ENCODE results near the gene LDHAL6A.

Gene LDHAL6A

DNA sequence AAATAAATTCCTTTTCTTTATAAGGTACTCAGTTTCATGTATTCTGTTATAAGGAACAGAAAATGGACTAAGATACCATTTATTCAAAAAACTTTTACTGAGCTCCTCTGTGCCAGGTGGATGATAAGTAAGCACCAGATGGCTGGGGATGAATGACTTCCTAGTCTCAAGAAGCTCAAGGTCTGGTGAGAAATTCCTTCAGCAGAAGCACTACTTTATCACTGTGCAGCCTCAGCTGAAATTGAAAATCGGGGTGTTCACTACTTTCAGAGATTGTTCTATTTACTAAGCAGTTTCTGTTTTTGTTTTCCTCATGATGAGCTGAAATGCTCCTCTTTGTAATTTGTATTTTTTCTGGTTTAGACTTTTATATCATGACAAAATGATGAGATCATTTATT lies 7.8 kb downstream of the LDHAL6A start:
- Mint-ChIP-seq H3K36me3 (ENCODE audit: low read depth) (no peaks in the 10 kb centered on the region), H3K9me3 (no peaks in the 10 kb centered on the region), H3K27me3 (ENCODE audit: low read depth) (peaks cover 2% of the 10 kb centered on the region), H3K4me1 (ENCODE audit: low read depth) (peaks cover 2% of the 10 kb centered on the region), H3K27ac (no peak overlapping the region), H3K4me3 (no peak overlapping the region)
- no peak for DNase-seq (ENCODE audit: low spot score)

DNA sequence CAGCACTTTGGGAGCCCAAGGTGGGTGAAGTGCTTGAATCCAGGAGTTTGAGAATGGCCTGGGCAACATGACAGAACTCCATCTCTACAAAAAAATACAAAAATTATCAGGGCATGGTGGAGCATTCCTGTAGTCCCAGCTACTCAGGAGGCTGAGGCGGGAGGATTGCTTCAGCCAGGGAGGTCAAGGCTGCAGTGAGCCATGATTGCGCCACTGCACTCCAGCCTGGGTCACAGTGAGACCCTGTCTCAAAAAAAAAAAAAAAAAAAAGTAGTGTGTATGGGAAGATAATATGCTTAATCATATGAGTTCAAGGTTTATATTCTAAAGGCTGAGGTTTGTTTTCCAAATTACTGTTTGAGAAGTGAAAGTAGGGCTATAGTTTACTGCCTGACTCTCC lies 10.7 kb downstream of the LDHAL6A start:
- no peak overlapping the region for H3K4me3 Mint-ChIP-seq
- H3K9me3 Mint-ChIP-seq = no peaks in the 10 kb centered on the region
- no peaks in the 10 kb centered on the region for H3K27me3 Mint-ChIP-seq (ENCODE audit: low read depth)
- no peak for DNase-seq (ENCODE audit: low spot score)
- H3K4me1 Mint-ChIP-seq (ENCODE audit: low read depth) = peaks cover 2% of the 10 kb centered on the region
- no peak overlapping the region for H3K27ac Mint-ChIP-seq
- H3K36me3 Mint-ChIP-seq (ENCODE audit: low read depth) = no peaks in the 10 kb centered on the region

DNA sequence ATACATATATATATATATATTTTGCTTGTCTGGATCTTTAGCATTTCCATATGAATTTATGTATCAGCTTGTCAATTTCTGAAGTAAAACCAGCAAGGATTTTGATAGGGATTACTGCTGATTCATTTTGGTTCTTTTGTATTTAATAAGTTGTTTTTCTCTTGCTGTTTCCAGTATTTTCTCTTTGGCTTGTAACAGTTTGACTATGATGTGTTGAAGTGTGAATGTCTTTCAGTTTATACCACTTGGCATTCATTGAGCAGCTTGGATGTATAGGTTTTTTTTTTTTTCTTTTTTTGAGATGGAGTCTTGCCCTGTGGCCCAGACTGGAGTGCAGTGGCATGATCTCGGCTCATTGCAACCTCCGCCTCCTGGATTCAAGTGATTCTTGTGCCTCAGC lies 12.4 kb downstream of the LDHAL6A start:
- no peak for DNase-seq (ENCODE audit: low spot score)
- no peaks in the 10 kb centered on the region for H3K27me3 Mint-ChIP-seq (ENCODE audit: low read depth)
- no peaks in the 10 kb centered on the region for H3K9me3 Mint-ChIP-seq
- H3K4me1 Mint-ChIP-seq (ENCODE audit: low read depth) = peaks cover 2% of the 10 kb centered on the region
- H3K27ac Mint-ChIP-seq = no peak overlapping the region
- H3K36me3 Mint-ChIP-seq (ENCODE audit: low read depth) = no peaks in the 10 kb centered on the region
- no peak overlapping the region for H3K4me3 Mint-ChIP-seq

DNA sequence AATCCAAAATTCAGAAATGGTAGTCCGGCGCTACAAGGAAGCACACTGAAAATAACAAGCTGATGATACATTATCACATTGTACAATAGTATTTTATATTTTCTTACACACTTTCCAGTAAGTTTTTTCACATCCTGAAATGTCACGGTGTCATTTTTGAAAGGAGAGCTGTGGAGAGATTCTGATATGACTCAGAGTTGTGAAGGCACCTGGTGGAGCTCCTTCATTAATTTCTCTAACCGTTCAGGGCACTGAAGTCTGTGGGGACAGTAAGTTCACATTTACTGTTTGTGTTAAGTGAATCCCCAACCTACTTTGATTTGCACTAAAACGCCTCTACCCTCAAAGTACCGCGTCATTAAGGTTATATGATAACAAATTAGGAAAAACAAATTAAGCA lies 13.3 kb downstream of the LDHAL6A start:
- Mint-ChIP-seq H3K9me3 (no peaks in the 10 kb centered on the region), H3K4me3 (no peak overlapping the region), H3K27me3 (ENCODE audit: low read depth) (no peaks in the 10 kb centered on the region), H3K27ac (no peak overlapping the region), H3K4me1 (ENCODE audit: low read depth) (no peaks in the 10 kb centered on the region), H3K36me3 (ENCODE audit: low read depth) (peaks cover 2% of the 10 kb centered on the region)
- no peak for DNase-seq (ENCODE audit: low spot score)

DNA sequence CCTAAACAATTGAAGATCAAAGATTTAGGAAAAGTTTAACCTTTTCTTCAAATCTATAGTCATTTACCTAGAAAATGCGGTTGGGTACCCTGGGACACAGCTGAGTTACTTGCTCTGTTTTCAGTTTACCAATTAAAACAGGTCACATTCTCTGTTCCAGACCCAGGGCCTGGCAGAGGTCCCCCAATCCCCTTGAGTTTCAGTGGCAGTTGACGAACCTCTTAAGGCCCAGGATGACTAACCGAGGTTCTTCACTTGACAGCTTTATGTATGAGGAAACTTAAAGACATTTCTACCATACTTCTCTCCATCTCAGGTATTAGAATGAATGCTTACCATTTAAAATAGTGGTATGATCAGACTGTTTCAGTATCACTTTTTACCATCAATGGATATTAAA lies 16.3 kb downstream of the LDHAL6A start:
- Mint-ChIP-seq H3K27ac (no peak overlapping the region), H3K4me1 (ENCODE audit: low read depth) (no peaks in the 10 kb centered on the region), H3K27me3 (ENCODE audit: low read depth) (no peaks in the 10 kb centered on the region), H3K9me3 (no peaks in the 10 kb centered on the region), H3K36me3 (ENCODE audit: low read depth) (peaks cover 9% of the 10 kb centered on the region), H3K4me3 (no peak overlapping the region)
- DNase-seq (ENCODE audit: low spot score) = no peak

DNA sequence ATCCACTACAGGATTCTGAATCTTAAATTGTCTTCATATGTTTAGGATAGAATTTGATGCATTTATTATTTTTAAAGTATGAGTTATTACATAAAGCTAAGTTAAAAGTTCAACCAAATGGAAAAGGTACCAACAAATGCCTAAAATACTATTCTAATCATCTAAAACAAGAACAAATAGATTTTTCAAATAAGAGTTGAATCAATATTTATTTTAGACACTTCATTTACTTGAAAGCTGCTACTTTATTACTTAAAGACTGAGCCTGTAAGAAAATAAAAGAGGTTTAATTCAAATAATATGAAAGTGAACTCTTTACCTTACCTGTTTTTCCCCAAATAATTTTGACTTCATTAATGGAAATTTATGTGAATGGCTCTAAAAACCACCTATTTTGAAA lies 16.9 kb downstream of the LDHAL6A start:
- H3K4me3 Mint-ChIP-seq = no peak overlapping the region
- H3K27me3 Mint-ChIP-seq (ENCODE audit: low read depth) = no peaks in the 10 kb centered on the region
- no peak for DNase-seq (ENCODE audit: low spot score)
- no peaks in the 10 kb centered on the region for H3K4me1 Mint-ChIP-seq (ENCODE audit: low read depth)
- no peak overlapping the region for H3K27ac Mint-ChIP-seq
- no peaks in the 10 kb centered on the region for H3K9me3 Mint-ChIP-seq
- H3K36me3 Mint-ChIP-seq (ENCODE audit: low read depth) = peaks cover 12% of the 10 kb centered on the region

DNA sequence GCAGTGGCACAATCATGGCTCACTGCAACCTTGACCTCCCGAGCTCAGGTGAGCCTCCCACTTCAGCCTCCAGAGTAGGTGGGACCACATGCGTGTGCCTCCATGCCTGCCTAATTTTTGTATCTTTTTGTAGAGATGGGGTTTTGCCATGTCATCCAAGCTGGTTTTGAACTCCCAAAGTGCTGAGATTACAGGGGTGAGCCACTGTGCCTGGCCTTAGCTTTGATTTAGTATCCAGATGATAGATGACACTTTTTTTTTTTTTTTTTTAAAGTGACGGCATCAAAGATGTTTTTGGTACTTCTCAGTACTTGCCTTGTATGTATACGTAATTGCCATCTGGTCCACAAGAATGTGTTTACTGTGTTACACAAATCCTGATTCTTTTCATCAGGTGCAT lies 23.4 kb downstream of the LDHAL6A start:
- DNase-seq (ENCODE audit: low spot score) = no peak
- no peaks in the 10 kb centered on the region for H3K9me3 Mint-ChIP-seq
- no peaks in the 10 kb centered on the region for H3K27me3 Mint-ChIP-seq (ENCODE audit: low read depth)
- peaks cover 62% of the 10 kb centered on the region for H3K36me3 Mint-ChIP-seq (ENCODE audit: low read depth)
- H3K4me3 Mint-ChIP-seq = no peak overlapping the region
- no peak overlapping the region for H3K27ac Mint-ChIP-seq
- no peaks in the 10 kb centered on the region for H3K4me1 Mint-ChIP-seq (ENCODE audit: low read depth)

DNA sequence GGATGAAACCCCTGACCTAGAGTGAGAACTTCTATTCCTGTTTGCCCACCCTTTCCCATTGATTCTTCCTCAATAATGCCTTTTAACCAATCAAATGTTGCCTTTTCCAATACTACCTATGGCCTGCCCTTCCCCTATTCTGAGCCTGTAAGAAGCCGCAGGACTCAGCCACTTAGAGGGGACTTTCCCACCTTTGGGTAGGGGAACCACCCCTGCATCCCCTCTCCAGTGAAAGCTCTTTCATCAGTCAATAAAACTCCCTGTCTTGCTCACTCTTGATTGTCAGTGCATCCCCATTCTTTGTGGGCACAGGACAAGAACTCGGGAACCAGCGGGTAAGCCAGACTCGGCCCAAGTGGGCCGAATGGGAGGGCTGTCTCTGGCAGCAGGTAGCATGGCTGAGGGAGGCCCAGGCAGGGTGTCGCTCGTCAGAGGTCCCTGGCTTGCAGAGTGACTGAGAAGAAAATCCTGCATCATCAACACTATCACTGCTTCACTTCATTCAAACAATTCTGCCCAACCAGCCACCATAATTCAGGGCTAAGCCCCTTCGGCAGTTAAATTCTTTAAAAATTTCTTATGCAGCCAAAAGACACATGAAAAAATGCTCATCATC lies 30.4 kb downstream of the LDHAL6A start:
- H3K27ac Mint-ChIP-seq = no peak overlapping the region
- peaks cover 53% of the 10 kb centered on the region for H3K36me3 Mint-ChIP-seq (ENCODE audit: low read depth)
- DNase-seq (ENCODE audit: low spot score) = no peak
- H3K9me3 Mint-ChIP-seq = no peaks in the 10 kb centered on the region
- H3K27me3 Mint-ChIP-seq (ENCODE audit: low read depth) = no peaks in the 10 kb centered on the region
- no peak overlapping the region for H3K4me3 Mint-ChIP-seq
- H3K4me1 Mint-ChIP-seq (ENCODE audit: low read depth) = no peaks in the 10 kb centered on the region

DNA sequence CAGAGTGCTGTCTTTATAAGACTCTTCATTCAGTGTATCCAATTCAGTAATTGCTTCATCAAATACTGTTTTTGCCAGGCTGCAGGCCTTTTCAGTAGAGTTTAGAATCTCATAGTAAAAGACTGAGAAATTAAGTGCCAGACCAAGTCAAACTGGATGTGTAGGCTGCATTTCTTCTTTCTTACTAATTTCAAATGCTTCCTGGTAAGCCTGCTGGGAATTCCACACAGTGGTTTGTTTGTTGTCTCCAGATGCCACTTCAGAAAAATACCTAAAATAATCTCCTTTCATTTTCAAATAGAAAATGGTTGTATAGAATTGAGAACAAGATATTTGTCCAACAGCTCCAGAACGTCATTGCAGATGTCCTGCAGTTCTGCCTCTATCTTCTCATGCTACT lies 34.7 kb downstream of the LDHAL6A start:
- H3K9me3 Mint-ChIP-seq = no peaks in the 10 kb centered on the region
- H3K36me3 Mint-ChIP-seq (ENCODE audit: low read depth) = peaks cover 24% of the 10 kb centered on the region
- no peak overlapping the region for H3K4me3 Mint-ChIP-seq
- H3K4me1 Mint-ChIP-seq (ENCODE audit: low read depth) = no peaks in the 10 kb centered on the region
- no peaks in the 10 kb centered on the region for H3K27me3 Mint-ChIP-seq (ENCODE audit: low read depth)
- DNase-seq (ENCODE audit: low spot score) = no peak
- H3K27ac Mint-ChIP-seq = no peak overlapping the region

DNA sequence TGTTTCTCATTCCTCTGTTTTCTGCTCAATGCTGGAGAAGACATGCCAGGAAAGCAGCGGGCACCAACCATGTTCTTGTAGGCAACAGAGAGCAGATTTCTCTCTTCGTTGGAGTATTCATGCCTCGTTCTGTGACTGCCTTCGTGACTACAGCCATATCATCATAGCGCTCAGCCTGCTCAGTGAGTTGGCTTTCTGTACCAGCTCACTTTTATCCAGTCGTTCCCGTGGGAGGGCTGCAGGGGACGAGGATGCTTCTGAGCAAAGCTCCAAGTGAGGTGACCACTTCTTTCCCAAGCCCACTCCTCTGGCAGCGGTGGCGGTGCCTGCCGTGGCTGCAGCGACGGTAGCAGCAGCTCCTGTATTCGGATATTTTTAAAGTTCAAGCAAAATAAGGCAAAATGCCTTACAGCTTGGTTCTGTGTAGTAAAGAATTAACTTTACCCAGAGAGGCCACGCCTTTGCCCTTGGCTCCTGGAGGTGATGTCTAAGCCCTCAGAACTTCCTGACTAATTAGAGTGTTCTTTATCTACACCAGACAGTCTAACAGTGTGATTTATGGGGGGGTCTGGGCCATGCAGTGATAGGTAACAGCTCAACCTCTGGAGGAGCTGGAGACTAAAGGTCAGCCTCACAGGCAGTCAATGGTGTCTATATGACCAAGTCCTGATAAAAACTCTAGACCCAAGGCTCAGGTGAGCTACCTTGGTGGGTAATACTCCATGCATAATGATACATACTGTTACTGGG lies 35.3 kb downstream of the LDHAL6A start:
- DNase-seq (ENCODE audit: low spot score) = no peak

DNA sequence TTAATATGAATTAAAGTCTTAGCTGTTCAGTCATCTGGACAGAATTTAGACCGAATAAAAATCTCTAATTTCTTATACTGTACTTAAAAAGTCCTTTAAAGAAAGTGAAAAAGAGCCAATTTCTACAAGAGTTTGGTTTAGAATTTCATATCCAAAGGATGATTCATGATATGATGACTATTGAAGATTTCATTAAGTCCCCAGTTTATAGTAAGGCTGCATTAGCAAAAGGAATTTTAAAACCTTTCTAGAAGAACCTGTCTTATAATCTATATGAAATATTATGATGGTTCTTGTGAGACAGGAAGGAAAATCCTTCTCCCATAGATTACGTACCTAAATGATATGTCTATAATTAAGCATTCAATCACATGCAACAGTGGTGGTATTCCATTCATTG lies 36.3 kb downstream of the LDHAL6A start:
- DNase-seq (ENCODE audit: low spot score) = no peak
- Mint-ChIP-seq H3K36me3 (ENCODE audit: low read depth) (peaks cover 24% of the 10 kb centered on the region), H3K9me3 (no peaks in the 10 kb centered on the region), H3K27ac (no peak overlapping the region), H3K4me3 (no peak overlapping the region), H3K4me1 (ENCODE audit: low read depth) (no peaks in the 10 kb centered on the region), H3K27me3 (ENCODE audit: low read depth) (no peaks in the 10 kb centered on the region)

More for the DNA sequence above, 35.3 kb downstream of the LDHAL6A start:
- Mint-ChIP-seq H3K27ac (no peak overlapping the region), H3K4me3 (no peak overlapping the region), H3K4me1 (ENCODE audit: low read depth) (no peaks in the 10 kb centered on the region), H3K36me3 (ENCODE audit: low read depth) (peaks cover 24% of the 10 kb centered on the region), H3K9me3 (no peaks in the 10 kb centered on the region), H3K27me3 (ENCODE audit: low read depth) (no peaks in the 10 kb centered on the region)

DNA sequence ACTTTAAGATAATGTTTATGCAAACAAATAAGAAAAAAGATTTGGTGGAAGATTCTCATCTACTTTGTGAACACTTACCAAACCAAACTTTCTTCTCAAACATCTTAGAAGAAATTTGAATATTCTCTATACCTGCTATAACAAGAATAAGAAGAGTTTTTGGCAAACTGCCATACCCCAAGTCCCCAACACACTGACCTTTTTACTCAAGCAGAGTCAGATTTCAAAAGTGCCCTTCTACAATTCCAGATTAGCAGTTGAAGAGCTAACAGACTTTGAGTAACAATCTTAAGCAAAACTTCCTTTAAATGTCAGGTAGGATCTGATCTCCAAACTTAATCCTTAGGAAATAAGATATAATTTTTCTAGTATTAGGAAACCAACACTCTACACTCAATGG lies 37.2 kb downstream of the LDHAL6A start:
- H3K4me1 Mint-ChIP-seq (ENCODE audit: low read depth) = no peaks in the 10 kb centered on the region
- H3K27me3 Mint-ChIP-seq (ENCODE audit: low read depth) = no peaks in the 10 kb centered on the region
- no peak overlapping the region for H3K4me3 Mint-ChIP-seq
- H3K36me3 Mint-ChIP-seq (ENCODE audit: low read depth) = peaks cover 21% of the 10 kb centered on the region
- no peak for DNase-seq (ENCODE audit: low spot score)
- no peaks in the 10 kb centered on the region for H3K9me3 Mint-ChIP-seq
- H3K27ac Mint-ChIP-seq = no peak overlapping the region

DNA sequence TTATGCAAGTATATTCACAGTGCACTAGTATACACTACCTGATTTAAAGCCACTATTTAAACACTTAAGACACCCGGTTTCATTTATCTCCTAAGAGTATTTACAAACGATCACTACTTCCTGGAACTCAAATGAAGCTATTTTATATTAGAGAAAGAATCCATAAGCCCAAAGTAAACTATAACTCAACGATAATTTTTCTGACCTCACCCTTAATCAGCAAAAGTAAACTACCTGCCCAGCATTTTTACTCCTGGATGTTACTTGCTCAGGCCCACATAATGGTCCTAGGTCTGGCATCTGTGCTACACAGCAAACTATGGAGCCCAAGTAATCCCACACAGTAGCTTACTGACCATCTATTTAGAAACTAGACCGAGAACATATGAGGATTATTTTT lies 37.7 kb downstream of the LDHAL6A start:
- no peaks in the 10 kb centered on the region for H3K4me1 Mint-ChIP-seq (ENCODE audit: low read depth)
- no peak for DNase-seq (ENCODE audit: low spot score)
- H3K27ac Mint-ChIP-seq = no peak overlapping the region
- no peaks in the 10 kb centered on the region for H3K27me3 Mint-ChIP-seq (ENCODE audit: low read depth)
- H3K36me3 Mint-ChIP-seq (ENCODE audit: low read depth) = peaks cover 21% of the 10 kb centered on the region
- no peaks in the 10 kb centered on the region for H3K9me3 Mint-ChIP-seq
- no peak overlapping the region for H3K4me3 Mint-ChIP-seq

DNA sequence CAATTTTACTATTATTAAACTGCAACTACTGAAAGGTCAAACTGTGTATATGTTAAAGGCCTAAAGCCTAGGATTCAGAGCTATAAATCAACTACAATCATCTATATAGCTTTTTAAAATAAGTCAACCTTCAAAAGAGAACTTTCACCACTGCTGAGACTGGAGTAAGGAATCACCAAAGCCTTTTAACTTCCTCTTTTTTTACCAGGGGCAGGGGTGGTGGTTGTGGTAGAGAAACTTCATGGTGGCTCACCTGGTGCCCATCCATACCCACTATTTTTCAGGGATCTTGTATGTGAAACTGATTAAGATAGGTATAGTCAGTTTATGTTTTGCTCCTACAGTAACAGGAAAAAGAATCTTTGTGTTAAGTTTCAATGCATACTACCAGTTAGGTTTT lies 39.6 kb downstream of the LDHAL6A start:
- Mint-ChIP-seq H3K4me3 (no peak overlapping the region), H3K36me3 (ENCODE audit: low read depth) (peaks cover 26% of the 10 kb centered on the region), H3K9me3 (no peaks in the 10 kb centered on the region), H3K27ac (no peak overlapping the region), H3K4me1 (ENCODE audit: low read depth) (no peaks in the 10 kb centered on the region), H3K27me3 (ENCODE audit: low read depth) (no peaks in the 10 kb centered on the region)
- no peak for DNase-seq (ENCODE audit: low spot score)

DNA sequence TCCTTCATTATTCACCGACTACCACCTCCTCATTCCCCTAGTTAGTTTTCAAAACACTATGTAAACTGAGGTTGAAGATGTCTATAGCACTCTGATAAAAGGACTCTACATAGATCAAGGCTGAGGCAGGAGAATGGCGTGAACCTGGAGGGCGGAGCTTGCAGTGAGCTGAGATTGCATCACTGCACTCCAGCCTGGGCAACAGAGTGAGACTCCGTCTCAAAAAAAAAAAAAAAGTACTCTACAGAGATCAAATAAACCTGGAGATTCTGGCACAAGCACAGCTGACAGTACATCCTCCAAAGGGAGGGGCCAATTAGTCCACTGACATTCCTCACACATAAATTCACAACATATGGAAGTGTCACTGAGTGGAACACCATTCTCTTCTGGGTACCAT lies 40.0 kb downstream of the LDHAL6A start:
- no peak overlapping the region for H3K27ac Mint-ChIP-seq
- no peak for DNase-seq (ENCODE audit: low spot score)
- no peaks in the 10 kb centered on the region for H3K4me1 Mint-ChIP-seq (ENCODE audit: low read depth)
- H3K27me3 Mint-ChIP-seq (ENCODE audit: low read depth) = no peaks in the 10 kb centered on the region
- H3K9me3 Mint-ChIP-seq = no peaks in the 10 kb centered on the region
- H3K36me3 Mint-ChIP-seq (ENCODE audit: low read depth) = peaks cover 25% of the 10 kb centered on the region
- H3K4me3 Mint-ChIP-seq = no peak overlapping the region
